Measurements from ENCODE around the gene AFAP1. TPM values are rescaled to one million over a fixed set of nuclear protein-coding genes. Genes with fewer than 3 reads are reported as not detected.

The AFAP1 gene
- total RNA-seq, 1 donor from 2014 or later = 0.24 TPM

DNA sequence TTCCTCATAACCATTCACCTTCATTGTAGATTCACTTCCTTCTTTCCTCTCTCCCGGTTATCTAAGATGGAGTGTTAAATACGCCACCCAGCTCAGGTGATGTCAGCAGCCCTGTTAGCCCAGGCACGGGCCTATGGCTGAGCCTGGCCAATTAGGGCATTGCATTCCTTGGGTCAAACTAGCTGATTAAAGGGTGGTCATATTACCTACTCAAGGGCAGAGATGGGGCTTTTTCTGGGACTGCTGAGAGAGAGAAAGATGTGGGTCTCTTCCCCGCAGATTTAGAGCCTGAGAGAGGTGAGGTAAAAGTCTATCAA lies 39.9 kb upstream of the AFAP1 start:
- DNase-seq = no peak
- Mint-ChIP-seq H3K27me3 (peaks cover 4% of the 10 kb centered on the region), H3K4me3 (no peak overlapping the region), H3K36me3 (ENCODE audit: low read depth) (no peaks in the 10 kb centered on the region), H3K9me3 (peaks cover 2% of the 10 kb centered on the region), H3K4me1 (no peaks in the 10 kb centered on the region), H3K27ac (no peak overlapping the region)
- intact Hi-C loops (cut with micrococcal nuclease) = no loop called here
- CTCF ChIA-PET = no interaction called here
- POLR2A ChIA-PET = no interaction called here
- ATAC-seq (ENCODE audit: low read depth) = no peak
- TF ChIP-seq, protein P1, sequence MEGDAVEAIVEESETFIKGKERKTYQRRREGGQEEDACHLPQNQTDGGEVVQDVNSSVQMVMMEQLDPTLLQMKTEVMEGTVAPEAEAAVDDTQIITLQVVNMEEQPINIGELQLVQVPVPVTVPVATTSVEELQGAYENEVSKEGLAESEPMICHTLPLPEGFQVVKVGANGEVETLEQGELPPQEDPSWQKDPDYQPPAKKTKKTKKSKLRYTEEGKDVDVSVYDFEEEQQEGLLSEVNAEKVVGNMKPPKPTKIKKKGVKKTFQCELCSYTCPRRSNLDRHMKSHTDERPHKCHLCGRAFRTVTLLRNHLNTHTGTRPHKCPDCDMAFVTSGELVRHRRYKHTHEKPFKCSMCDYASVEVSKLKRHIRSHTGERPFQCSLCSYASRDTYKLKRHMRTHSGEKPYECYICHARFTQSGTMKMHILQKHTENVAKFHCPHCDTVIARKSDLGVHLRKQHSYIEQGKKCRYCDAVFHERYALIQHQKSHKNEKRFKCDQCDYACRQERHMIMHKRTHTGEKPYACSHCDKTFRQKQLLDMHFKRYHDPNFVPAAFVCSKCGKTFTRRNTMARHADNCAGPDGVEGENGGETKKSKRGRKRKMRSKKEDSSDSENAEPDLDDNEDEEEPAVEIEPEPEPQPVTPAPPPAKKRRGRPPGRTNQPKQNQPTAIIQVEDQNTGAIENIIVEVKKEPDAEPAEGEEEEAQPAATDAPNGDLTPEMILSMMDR (IDR thresholded peaks at IDR 0.05) = no peak

GRCh38 chr4:7978907-7979651 lies 39.4 kb upstream of the AFAP1 start:
- H3K36me3 Mint-ChIP-seq (ENCODE audit: low read depth) = no peaks in the 10 kb centered on the region
- peaks cover 4% of the 10 kb centered on the region for H3K27me3 Mint-ChIP-seq
- peaks cover 2% of the 10 kb centered on the region for H3K9me3 Mint-ChIP-seq
- ChIA-PET CTCF (no interaction called here), POLR2A (no interaction called here)
- no peak overlapping the region for H3K27ac Mint-ChIP-seq
- DNase-seq = no peak
- ATAC-seq (ENCODE audit: low read depth) = no peak
- H3K4me3 Mint-ChIP-seq = no peak overlapping the region
- no peaks in the 10 kb centered on the region for H3K4me1 Mint-ChIP-seq
- TF ChIP-seq, protein P1 (IDR thresholded peaks at IDR 0.05) = no peak
- intact Hi-C loops (cut with micrococcal nuclease) = no loop called here

- Mint-ChIP-seq H3K4me1 (no peaks in the 10 kb centered on the region), H3K4me3 (no peak overlapping the region), H3K27me3 (peaks cover 4% of the 10 kb centered on the region), H3K36me3 (ENCODE audit: low read depth) (no peaks in the 10 kb centered on the region), H3K27ac (no peak overlapping the region), H3K9me3 (peaks cover 2% of the 10 kb centered on the region)
- ATAC-seq (ENCODE audit: low read depth) = no peak
- intact Hi-C loops (cut with micrococcal nuclease) = no loop called here
- no peak for DNase-seq
- TF ChIP-seq, protein P1 (IDR thresholded peaks at IDR 0.05) = no peak
- POLR2A ChIA-PET = no interaction called here
- CTCF ChIA-PET = no interaction called here
These were observed 38.8 kb upstream of the AFAP1 start for GRCh38 chr4:7978489-7978888.

DNA sequence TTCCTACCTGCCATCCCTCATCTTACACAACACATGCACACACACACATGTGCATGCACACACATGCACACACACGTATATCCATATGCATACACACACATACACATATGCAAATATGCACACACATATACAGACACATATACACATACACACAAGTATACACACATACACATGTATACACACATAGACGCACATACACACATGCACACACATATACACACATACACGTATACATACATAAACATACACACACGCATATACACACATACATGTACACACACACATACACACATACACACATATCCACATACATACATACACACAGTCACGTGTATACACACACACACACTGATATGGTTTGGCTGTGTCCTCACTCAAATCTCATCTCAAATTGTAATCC lies 37.0 kb upstream of the AFAP1 start:
- DNase-seq = no peak
- ChIA-PET POLR2A (no interaction called here), CTCF (no interaction called here)
- Mint-ChIP-seq H3K9me3 (peaks cover 2% of the 10 kb centered on the region), H3K27ac (no peak overlapping the region), H3K4me3 (no peak overlapping the region), H3K36me3 (ENCODE audit: low read depth) (no peaks in the 10 kb centered on the region), H3K4me1 (no peaks in the 10 kb centered on the region), H3K27me3 (no peaks in the 10 kb centered on the region)
- TF ChIP-seq, protein P1 (IDR thresholded peaks at IDR 0.05) = no peak
- intact Hi-C loops (cut with micrococcal nuclease) = no loop called here
- ATAC-seq (ENCODE audit: low read depth) = no peak

GRCh38 chr4:7976025-7976424 lies 36.4 kb upstream of the AFAP1 start:
- H3K27ac Mint-ChIP-seq = no peak overlapping the region
- TF ChIP-seq, protein P1 (IDR thresholded peaks at IDR 0.05) = no peak
- POLR2A ChIA-PET = no interaction called here
- peaks cover 2% of the 10 kb centered on the region for H3K9me3 Mint-ChIP-seq
- no peaks in the 10 kb centered on the region for H3K4me1 Mint-ChIP-seq
- DNase-seq (no peak), ATAC-seq (ENCODE audit: low read depth) (no peak)
- CTCF ChIA-PET = no interaction called here
- no peaks in the 10 kb centered on the region for H3K36me3 Mint-ChIP-seq (ENCODE audit: low read depth)
- intact Hi-C loops (cut with micrococcal nuclease) = no loop called here
- no peaks in the 10 kb centered on the region for H3K27me3 Mint-ChIP-seq
- H3K4me3 Mint-ChIP-seq = no peak overlapping the region
